Endothelial cell of umbilical vein (primary cell): ENCODE measurements around the gene KCNIP1. TPM values are rescaled to one million over a fixed set of nuclear protein-coding genes. Genes with fewer than 3 reads are reported as not detected.

Experiments used
- BruUV-seq: library from RNA; stranded (reverse); fragments of 400-500 nt; replicated peaks from 2 replicates; lab custom pipeline; 2021; lab: Mats Ljungman, UMichigan
- CTCF ChIA-PET: fragments of 300-600, 350-600 bp; sonication (Branson Sonifier 250); formaldehyde crosslinking; loops from one replicate; lab custom pipeline; 2021; ENCODE audit warnings: antibody characterized with exemption, inconsistent platforms; lab: Charles Lee
- POLR2A ChIA-PET: fragments of 300-600, 350-600 bp; sonication (Branson Sonifier 250); formaldehyde crosslinking; loops from one replicate; lab custom pipeline; 2021; ENCODE audit warnings: antibody characterized with exemption, inconsistent platforms; lab: Charles Lee
- DNase-seq: peaks from one replicate; pipeline ENCODE4 v3.0.0-alpha.2; 2011; ENCODE audit warnings: low read depth, low spot score
- FAIRE-seq: peaks from 2 replicates; lab custom pipeline; 2011; peaks lifted over from hg19 to GRCh38; lab: Jason Lieb, UNC
- H2AFZ ChIP-seq: 2 replicates; pipeline ENCODE4 v1.6.0; 2012; ENCODE audit warnings: low read depth, low read length, control low read depth, inconsistent platforms
- H3K27ac ChIP-seq: 2 replicates; pipeline ENCODE4 v1.5.1; 2011; ENCODE audit warnings: low read depth, mild to moderate bottlenecking, control low read depth, low read length, moderate library complexity; ENCODE audit not compliant: insufficient read depth
- H3K27me3 ChIP-seq, 2 experiments: 2 replicates each; pipeline versions ENCODE4 v1.6.0 to v1.6.1; 2011; ENCODE audit warnings: low read length in 2 of 2, mixed read lengths in 1 of 2; ENCODE audit not compliant: control insufficient read depth in 2 of 2, insufficient read depth in 2 of 2
- H3K36me3 ChIP-seq, 2 experiments: 2 replicates in 1 of 2; 3 replicates in 1 of 2; pipeline ENCODE4 v1.5.1; 2011; ENCODE audit warnings: low read length in 2 of 2, mild to moderate bottlenecking in 1 of 2, moderate library complexity in 1 of 2; ENCODE audit not compliant: control insufficient read depth in 2 of 2, insufficient read depth in 2 of 2; ENCODE audit errors: extremely low read depth in 1 of 2
- H3K4me1 ChIP-seq: 3 replicates; pipeline ENCODE4 v1.5.1; 2011; ENCODE audit warnings: mild to moderate bottlenecking, low read length; ENCODE audit not compliant: control insufficient read depth, insufficient read depth; ENCODE audit errors: extremely low read depth
- H3K4me2 ChIP-seq: 2 replicates; pipeline ENCODE4 v1.6.1; 2011; ENCODE audit warnings: low read length, control low read depth, mixed read lengths; ENCODE audit not compliant: insufficient read depth
- H3K4me3 ChIP-seq, 3 experiments: fragments of 200-600 bp in 1 of 3; sonication (generic), shearing (Covaris generic) in 1 of 3; replicated peaks in 1 of 3; 2 replicates each; pipeline ENCODE4 v1.5.1; 2011 to 2016; ENCODE audit warnings: control low read depth in 3 of 3, low read length in 3 of 3, mild to moderate bottlenecking in 2 of 3, inconsistent platforms in 1 of 3, low read depth in 1 of 3, moderate library complexity in 1 of 3; ENCODE audit not compliant: insufficient read depth in 1 of 3
- H3K79me2 ChIP-seq: 2 replicates; pipeline ENCODE4 v1.6.0; 2012; ENCODE audit warnings: low read length, inconsistent platforms; ENCODE audit not compliant: control insufficient read depth, insufficient read depth
- H3K9ac ChIP-seq: replicated peaks from 2 replicates; pipeline ENCODE3; 2011; ENCODE audit warnings: low read length, control low read depth; ENCODE audit not compliant: insufficient read depth; ENCODE audit errors: extremely low read depth
- H3K9me1 ChIP-seq: replicated peaks from 3 replicates; pipeline ENCODE4 v1.6.0; 2011; ENCODE audit warnings: mild to moderate bottlenecking, low read length; ENCODE audit not compliant: control insufficient read depth, insufficient read depth; ENCODE audit errors: extremely low read depth
- H3K9me3 ChIP-seq: replicated peaks from 2 replicates; pipeline ENCODE4 v1.5.1; 2012; ENCODE audit warnings: low read length, inconsistent platforms; ENCODE audit not compliant: control insufficient read depth, insufficient read depth
- H4K20me1 ChIP-seq: replicated peaks from 2 replicates; pipeline ENCODE3; 2011; ENCODE audit warnings: mild to moderate bottlenecking, low read length; ENCODE audit not compliant: control insufficient read depth, insufficient read depth; ENCODE audit errors: extremely low read depth
- EZH2 ChIP-seq: IDR thresholded peaks from 2 replicates; pipeline ENCODE4 v1.6.1; 2012; ENCODE audit warnings: borderline replicate concordance, low read depth, mild to moderate bottlenecking, moderate library complexity, low read length, inconsistent platforms; ENCODE audit not compliant: severe bottlenecking
- FOS ChIP-seq: IDR thresholded peaks from 2 replicates; pipeline ENCODE4 v1.6.1; 2011; ENCODE audit warnings: mild to moderate bottlenecking, low read length, moderate library complexity, borderline replicate concordance; ENCODE audit not compliant: insufficient read depth
- GATA2 ChIP-seq: IDR thresholded peaks from 2 replicates; pipeline ENCODE4 v1.7.0; 2011; ENCODE audit warnings: low read depth, mild to moderate bottlenecking, moderate library complexity, mixed read lengths, low read length; ENCODE audit not compliant: insufficient read length, insufficient read depth
- JUN ChIP-seq: IDR thresholded peaks from 2 replicates; pipeline ENCODE4 v1.6.1; 2011; ENCODE audit warnings: borderline replicate concordance, low read depth; ENCODE audit not compliant: insufficient read length, insufficient read depth
- MYC ChIP-seq: IDR thresholded peaks from one replicate; pipeline ENCODE4 v1.6.1; 2011; ENCODE audit warnings: mild to moderate bottlenecking, low read depth, low read length
- POLR2A ChIP-seq: IDR thresholded peaks from 2 replicates; pipeline ENCODE4 v1.6.1; 2012; ENCODE audit warnings: low read depth, mild to moderate bottlenecking, control low read depth, low read length
- POLR2AphosphoS5 ChIP-seq: IDR thresholded peaks from 2 replicates; pipeline ENCODE4 v1.6.1; 2012; ENCODE audit warnings: low read depth, mild to moderate bottlenecking, control low read depth, low read length, moderate library complexity; ENCODE audit not compliant: insufficient read depth
- dilution Hi-C: fragments of 300-500 bp; cut with MboI; formaldehyde crosslinking; loops from one replicate; pipeline ENCODE4 v1.15.0; 2019; ENCODE audit warnings: low sequenced_read_pairs; ENCODE audit not compliant: extremely low pct_ligation_motif_present
- intact Hi-C: fragments of 100-400 bp; cut with micrococcal nuclease; formaldehyde crosslinking; loops from one replicate; pipeline ENCODE4 v1.10.0; 2022
- polyA plus RNA-seq, 4 experiments: library from polyadenylated mRNA; depleted of rRNA in 3 of 4; stranded (reverse) in 3 of 4; unstranded in 1 of 4; fragments of >200 nt; gene quantifications; 2 replicates each; pipeline versions ENCODE4 v1.2.1 to v1.2.3, GENCODE V29; 2011 to 2012; ENCODE audit warnings: missing spikeins in 1 of 4
- total RNA-seq: library from RNA; stranded (reverse); gene quantifications from 2 replicates; pipeline ENCODE4 v1.2.3, GENCODE V29; 2021
- TF ChIP-seq, protein P1 (sequence below): IDR thresholded peaks from 2 replicates; pipeline ENCODE4 v1.6.1; 2011; ENCODE audit not compliant: insufficient read depth, insufficient read length
- TF ChIP-seq, protein P2 (sequence below), 2 donors: IDR thresholded peaks; 1 replicate in 1 of 2; 2 replicates in 1 of 2; pipeline ENCODE4 v1.5.1; 2011; ENCODE audit warnings: low read length in 2 of 2, mild to moderate bottlenecking in 2 of 2, moderate library complexity in 2 of 2, control low read depth in 1 of 2, inconsistent platforms in 1 of 2, low read depth in 1 of 2; ENCODE audit not compliant: insufficient read depth in 1 of 2; ENCODE audit errors: extremely low read depth in 1 of 2

The KCNIP1 gene
- total and polyA plus RNA-seq, 2 donors (not counting 3 experiments of a cell fraction or from before 2014, with no cell fraction given) = 0.15 TPM; not detected in 1

DNA sequence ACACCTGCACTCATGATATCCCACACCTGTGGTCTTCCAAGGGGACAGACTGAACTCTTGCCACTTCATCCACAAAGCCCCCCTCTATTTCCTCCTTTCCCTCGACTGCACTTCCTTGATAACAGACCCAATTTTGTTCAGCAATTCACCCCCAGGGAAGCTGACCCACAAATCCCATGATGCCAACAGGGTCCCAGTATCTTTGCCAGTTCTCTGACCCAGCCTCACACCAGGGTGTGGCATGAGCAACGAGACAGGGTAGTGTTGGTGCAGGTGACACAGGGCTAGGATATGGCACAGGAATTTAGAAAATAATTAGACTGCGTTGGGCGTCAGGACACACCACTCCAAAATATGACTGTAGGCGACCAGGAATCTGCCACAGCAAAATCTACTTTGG lies 30.2 kb upstream of the KCNIP1 start:
- CTCF ChIA-PET = interaction anchor here (1.4 to 1.6 kb wide), 2 partner anchors 32 to 160 kb away, joined by 4 to 6 read pairs; no protein-coding TSS in a partner anchor
- FAIRE-seq = no peak

DNA sequence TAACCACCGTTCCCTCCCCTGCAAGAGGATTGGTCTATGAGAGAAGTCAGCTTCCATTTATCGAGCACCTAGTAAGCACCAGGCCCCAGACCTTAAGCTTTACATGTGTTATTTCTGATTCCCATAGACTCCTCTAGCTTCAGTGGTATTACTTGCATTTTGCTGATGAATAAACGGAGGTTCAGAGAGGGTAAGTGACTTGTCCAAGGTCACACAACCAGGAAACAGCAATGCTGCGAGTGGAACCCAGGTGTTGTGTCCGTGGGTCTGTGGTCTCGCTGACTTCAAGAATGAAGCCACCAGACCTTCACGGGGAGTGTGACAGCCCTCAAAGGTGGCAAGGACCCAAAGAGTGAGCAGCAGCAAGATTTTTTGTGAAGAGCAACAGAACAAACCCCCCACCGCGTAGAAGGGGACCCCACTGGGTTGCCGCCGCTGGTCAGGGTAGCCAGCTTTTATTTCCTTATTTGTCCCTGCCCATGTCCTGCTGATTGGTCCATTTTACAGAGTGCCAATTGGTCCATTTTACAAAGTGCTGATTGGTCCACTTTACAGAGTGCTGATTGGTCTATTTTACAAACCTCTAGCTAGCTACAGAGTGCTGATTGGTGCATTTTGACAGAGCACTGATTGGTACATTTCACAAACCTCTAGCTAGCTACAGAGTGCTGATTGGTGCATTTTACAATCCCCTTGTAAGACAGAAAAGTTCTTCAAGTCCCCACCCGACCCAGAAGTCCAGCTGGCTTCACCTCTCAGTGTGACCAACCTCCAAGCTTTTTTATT lies 29.1 kb upstream of the KCNIP1 start:
- BruUV-seq = no TSS peak
- H3K9me1 ChIP-seq = no peaks in the 10 kb centered on the region
- peaks cover 19% of the 10 kb centered on the region for H3K4me1 ChIP-seq
- H3K4me3 ChIP-seq = no peak overlapping the region
- no peak overlapping the region for H3K27ac ChIP-seq
- no peaks in the 10 kb centered on the region for H3K9me3 ChIP-seq
- intact Hi-C loops (no loop called here), dilution Hi-C loops (no loop called here)
- no peaks in the 10 kb centered on the region for H3K36me3 ChIP-seq
- FAIRE-seq = no peak
- ChIA-PET CTCF (interaction anchor here (1.2 to 1.7 kb wide), 6 partner anchors 7 to 159 kb away, joined by 3 to 7 read pairs (median 5); no protein-coding TSS in a partner anchor), POLR2A (no interaction called here)
- no peak for DNase-seq
- TF ChIP-seq JUN (no peak), MYC (no peak), FOS (no peak), EZH2 (no peak), POLR2A (no peak), POLR2AphosphoS5 (no peak), GATA2 (no peak)
- TF ChIP-seq, protein P1, sequence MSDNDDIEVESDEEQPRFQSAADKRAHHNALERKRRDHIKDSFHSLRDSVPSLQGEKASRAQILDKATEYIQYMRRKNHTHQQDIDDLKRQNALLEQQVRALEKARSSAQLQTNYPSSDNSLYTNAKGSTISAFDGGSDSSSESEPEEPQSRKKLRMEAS = no peak
- TF ChIP-seq, protein P2, sequence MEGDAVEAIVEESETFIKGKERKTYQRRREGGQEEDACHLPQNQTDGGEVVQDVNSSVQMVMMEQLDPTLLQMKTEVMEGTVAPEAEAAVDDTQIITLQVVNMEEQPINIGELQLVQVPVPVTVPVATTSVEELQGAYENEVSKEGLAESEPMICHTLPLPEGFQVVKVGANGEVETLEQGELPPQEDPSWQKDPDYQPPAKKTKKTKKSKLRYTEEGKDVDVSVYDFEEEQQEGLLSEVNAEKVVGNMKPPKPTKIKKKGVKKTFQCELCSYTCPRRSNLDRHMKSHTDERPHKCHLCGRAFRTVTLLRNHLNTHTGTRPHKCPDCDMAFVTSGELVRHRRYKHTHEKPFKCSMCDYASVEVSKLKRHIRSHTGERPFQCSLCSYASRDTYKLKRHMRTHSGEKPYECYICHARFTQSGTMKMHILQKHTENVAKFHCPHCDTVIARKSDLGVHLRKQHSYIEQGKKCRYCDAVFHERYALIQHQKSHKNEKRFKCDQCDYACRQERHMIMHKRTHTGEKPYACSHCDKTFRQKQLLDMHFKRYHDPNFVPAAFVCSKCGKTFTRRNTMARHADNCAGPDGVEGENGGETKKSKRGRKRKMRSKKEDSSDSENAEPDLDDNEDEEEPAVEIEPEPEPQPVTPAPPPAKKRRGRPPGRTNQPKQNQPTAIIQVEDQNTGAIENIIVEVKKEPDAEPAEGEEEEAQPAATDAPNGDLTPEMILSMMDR (IDR thresholded peaks at IDR 0.05; ENCODE audit: extremely low read depth in 1 of 2, insufficient read depth in 1 of 2, low read depth in 1 of 2, low read length in 2 of 2) = no peak
- H2AFZ ChIP-seq = no peak overlapping the region
- no peak overlapping the region for H3K4me2 ChIP-seq
- H4K20me1 ChIP-seq = no peaks in the 10 kb centered on the region
- no peak overlapping the region for H3K9ac ChIP-seq
- H3K79me2 ChIP-seq = no peaks in the 10 kb centered on the region
- H3K27me3 ChIP-seq = no peaks in the 10 kb centered on the region

More for the DNA sequence above, 30.2 kb upstream of the KCNIP1 start:
- dilution Hi-C loops (no loop called here), intact Hi-C loops (no loop called here)
- H3K27me3 ChIP-seq = no peaks in the 10 kb centered on the region
- H3K9me1 ChIP-seq = no peaks in the 10 kb centered on the region
- no peak overlapping the region for H3K4me3 ChIP-seq
- no peak for DNase-seq
- POLR2A ChIA-PET = no interaction called here
- H3K4me2 ChIP-seq = no peak overlapping the region
- H3K9ac ChIP-seq = no peak overlapping the region
- peaks cover 17% of the 10 kb centered on the region for H3K4me1 ChIP-seq
- H3K27ac ChIP-seq = no peak overlapping the region
- BruUV-seq = no TSS peak
- H3K9me3 ChIP-seq = no peaks in the 10 kb centered on the region
- TF ChIP-seq GATA2 (no peak), POLR2AphosphoS5 (no peak), JUN (no peak), EZH2 (no peak)
- TF ChIP-seq, protein P1 = no peak
- no peaks in the 10 kb centered on the region for H3K79me2 ChIP-seq
- H3K36me3 ChIP-seq = no peaks in the 10 kb centered on the region
- no peaks in the 10 kb centered on the region for H4K20me1 ChIP-seq
- no peak overlapping the region for H2AFZ ChIP-seq
